ENCODE measurements around the gene PEX6. TPM values are rescaled to one million over a fixed set of nuclear protein-coding genes. Genes with fewer than 3 reads are reported as not detected.

The PEX6 gene
- total RNA-seq, 1 experiment from 2014 or later = 15.6 TPM

GRCh38 chr6:42937548-42938427, 41.2 kb downstream of the PEX6 start:
- peaks cover 11 to 14% of the 10 kb centered on the region in 2 experiments for H3K4me1 Mint-ChIP-seq
- Histone ChIP-seq H2AK5ac (ENCODE audit: insufficient read length, low read length) (no peak overlapping the region), H3K79me1 (ENCODE audit: insufficient read depth, low read depth, low read length, poor library complexity, severe bottlenecking) (no peaks in the 10 kb centered on the region), H2BK12ac (ENCODE audit: insufficient read length, low read depth, low read length) (no peak overlapping the region), H3K18ac (ENCODE audit: insufficient read length, low read depth, low read length) (no peak overlapping the region), H3K56ac (ENCODE audit: insufficient read length, low read depth, low read length) (no peak overlapping the region), H3K27me3 (ENCODE audit: insufficient read depth, low read length) (no peaks in the 10 kb centered on the region), H3K23ac (ENCODE audit: insufficient read length, low read depth, low read length) (no peak overlapping the region), H4K91ac (ENCODE audit: insufficient read length, low read depth, low read length) (no peak overlapping the region), H3K4me2 (ENCODE audit: insufficient read depth, insufficient read length, low read length) (no peak overlapping the region), H3K4ac (ENCODE audit: low read depth, low read length) (no peak overlapping the region), H3K9ac (ENCODE audit: extremely low read depth, insufficient read length, low read length) (no peak overlapping the region), H2BK5ac (ENCODE audit: insufficient read length, low read length) (no peak overlapping the region), H2BK20ac (ENCODE audit: low read depth, low read length, poor library complexity, severe bottlenecking) (no peak overlapping the region), H3K27ac (ENCODE audit: insufficient read length, low read depth, low read length) (no peak overlapping the region), H4K5ac (ENCODE audit: insufficient read length, low read depth, low read length) (no peak overlapping the region), H3K4me1 (ENCODE audit: insufficient read depth, low read length) (no peaks in the 10 kb centered on the region), H2BK120ac (ENCODE audit: low read depth, low read length, poor library complexity, severe bottlenecking) (no peak overlapping the region), H3K79me2 (ENCODE audit: insufficient read depth, low read length) (peaks cover 2% of the 10 kb centered on the region; the same call in 1 of the 2 replicates), H3T11ph (ENCODE audit: low read length) (no peak overlapping the region), H3K9me3 (ENCODE audit: control insufficient read depth, low read depth, low read length) (no peaks in the 10 kb centered on the region), H4K8ac (replicated peaks; ENCODE audit: insufficient read length, low read depth, low read length) (no peak overlapping the region), H4K20me1 (ENCODE audit: control insufficient read depth, insufficient read depth, insufficient read length) (peaks cover 2% of the 10 kb centered on the region), H3K14ac (ENCODE audit: insufficient read depth, low read length) (no peak overlapping the region), H2AFZ (ENCODE audit: low read length) (no peak overlapping the region), H3K23me2 (ENCODE audit: insufficient read length, low read depth, low read length, poor library complexity, severe bottlenecking) (no peaks in the 10 kb centered on the region), H2BK15ac (ENCODE audit: low read depth, low read length) (no peak overlapping the region)
- H3K27me3 Mint-ChIP-seq (ENCODE audit: low read depth) = no peaks in the 10 kb centered on the region
- H3K9me3 Mint-ChIP-seq = no peaks in the 10 kb centered on the region; a peak in 1 of 5 replicates
- no CpG with 5 or more reads among the region's 13 CpGs for WGBS (ENCODE audit: extremely low coverage, insufficient read length, low lambda C conversion rate)
- DNase-seq = no peak
- H3K27ac Mint-ChIP-seq = peak overlapping the region in 1 of 3 experiments; percentile 50; a peak in 3 of 7 replicates
- H3K4me3 Mint-ChIP-seq = no peak overlapping the region
- no peak for TF ChIP-seq CTCF (conservative IDR thresholded peaks at IDR 0.05)
- peaks cover 36 to 81% (median 62%) of the 10 kb centered on the region in 3 experiments for H3K36me3 Mint-ChIP-seq (ENCODE audit: insufficient read depth in 1 of 3, low read depth in 3 of 3)
